Fibroblast of lung (primary cell): ENCODE data around the gene RHBDF2.
A peak's percentile ranks its signal among the peaks of the same experiment; 100 is the strongest.

Source experiments
- CTCF ChIP-seq, 2 donors: IDR thresholded peaks in 1 of 2; conservative IDR thresholded peaks in 1 of 2; 1 replicate in 1 of 2; 2 replicates in 1 of 2; pipeline ENCODE4 v1.5.1; 2011 to 2012; ENCODE audit warnings: low read length in 2 of 2, control low read depth in 1 of 2, inconsistent platforms in 1 of 2, low read depth in 1 of 2, mild to moderate bottlenecking in 1 of 2
- EZH2 ChIP-seq: IDR thresholded peaks from 2 replicates; pipeline ENCODE4 v1.5.1; 2012; ENCODE audit warnings: low read length, control low read depth, mild to moderate bottlenecking; ENCODE audit errors: missing control alignments

GRCh38 chr17:76540381-76541300, 39.4 kb upstream of the RHBDF2 start:
- TF ChIP-seq CTCF (conservative IDR thresholded peaks at IDR 0.05 in 1 of 2, IDR thresholded peaks at IDR 0.05 in 1 of 2; ENCODE audit: low read depth in 1 of 2, low read length in 2 of 2) (peak; percentile 6 to 28), EZH2 (no peak)
